Stomach (tissue), 4 donors: ENCODE measurements around the gene SNX9.

Experiments used
- CTCF ChIP-seq, 7 experiments: fragments of 450-650 bp in 4 of 7; fragments of 200-600 bp in 3 of 7; sonication (generic) in 3 of 7; IDR thresholded peaks; one replicate each; pipeline ENCODE4 v1.5.1; 2016 to 2019; ENCODE audit warnings: antibody characterized with exemption in 7 of 7, control low read depth in 2 of 7, mild to moderate bottlenecking in 1 of 7
- POLR2A ChIP-seq, 4 donors: fragments of 450-650 bp; IDR thresholded peaks; one replicate each; pipeline ENCODE4 v1.6.1; 2016; ENCODE audit warnings: antibody characterized with exemption in 4 of 4, control low read depth in 2 of 4, mild to moderate bottlenecking in 1 of 4, moderate library complexity in 1 of 4
- POLR2AphosphoS5 ChIP-seq, 3 donors: sonication (generic); formaldehyde crosslinking; IDR thresholded peaks; one replicate each; pipeline ENCODE4 v1.6.1; 2016; ENCODE audit warnings: antibody characterized with exemption in 3 of 3

- TF ChIP-seq CTCF (IDR thresholded peaks at IDR 0.05) = no peak
- no peak for TF ChIP-seq POLR2AphosphoS5 (IDR thresholded peaks at IDR 0.05)
- TF ChIP-seq POLR2A (IDR thresholded peaks at IDR 0.05) = no peak
These were observed 45.8 kb downstream of the SNX9 start for GRCh38 chr6:157868835-157869234.
